Measurements from ENCODE around the gene CFAP68.

CFAP68 gene

DNA sequence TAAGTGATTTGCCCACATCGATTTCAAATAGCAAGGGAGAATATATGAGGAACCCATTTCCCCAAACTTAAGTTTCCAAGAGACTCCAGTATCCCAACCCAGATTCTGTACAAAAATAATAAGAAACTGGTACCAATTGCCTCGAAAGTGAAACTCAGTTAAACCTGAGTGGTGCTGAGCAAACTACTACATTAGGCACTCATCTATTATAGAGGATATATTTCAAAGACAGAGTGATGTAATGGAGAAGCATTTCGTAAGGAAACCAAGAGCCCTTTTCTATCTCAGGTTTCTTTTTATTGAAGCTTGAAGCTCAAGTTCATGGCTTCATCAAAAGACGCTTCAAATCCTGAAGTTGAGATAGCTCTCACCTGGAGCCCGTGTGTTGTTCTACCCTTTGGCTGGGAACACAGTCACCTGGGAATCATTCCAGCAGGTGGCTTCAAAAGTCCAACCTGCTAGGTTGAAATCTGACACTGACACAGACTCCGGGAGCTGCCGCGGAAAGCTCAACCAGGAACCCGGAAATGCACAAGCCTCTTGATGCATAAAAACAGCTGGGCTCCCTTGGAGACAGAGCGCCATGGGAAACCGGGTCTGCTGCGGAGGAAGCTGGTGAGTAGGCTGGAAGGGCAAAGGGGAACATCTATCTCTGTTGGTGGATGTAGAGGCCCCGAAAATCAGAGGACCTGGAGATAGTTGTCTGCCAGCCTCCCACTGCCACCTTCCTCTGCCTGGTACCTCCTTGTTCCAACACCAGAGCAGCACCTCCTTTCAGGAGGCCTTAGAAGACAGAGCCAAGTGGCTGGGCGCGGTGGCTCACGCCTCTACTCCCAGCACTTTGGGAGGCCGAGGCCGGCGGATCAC lies 39.3 kb downstream of the CFAP68 start, which contains the start of gene C11orf52:
TSS of gene C11orf52 (plus strand) at position 524 of the 867 bp plus-strand sequence. CDS start at position 584, 60 bp downstream.
- H2BK15ac ChIP-seq (ENCODE audit: low read depth, poor library complexity, severe bottlenecking), result no peak within 1 kb of the TSS
- peaks cover 4% of the 10 kb centered on the region for H3K4me1 ChIP-seq (ENCODE audit: control insufficient read depth, insufficient read depth, low read depth, low read length)
- peak within 1 kb of the TSS in 1 of 2 experiments; percentile 20 for H3K4me3 ChIP-seq (ENCODE audit: insufficient read depth in 1 of 2, low read depth in 1 of 2, low read length in 2 of 2)
- no peak within 1 kb of the TSS for H2BK5ac ChIP-seq (ENCODE audit: low read depth, low read length, poor library complexity, severe bottlenecking)
- H4K91ac ChIP-seq (ENCODE audit: low read length), result no peak within 1 kb of the TSS
- no peak within 1 kb of the TSS for H3K23ac ChIP-seq (ENCODE audit: low read length in 2 of 2)
- no peak within 1 kb of the TSS for H2BK12ac ChIP-seq (ENCODE audit: low read length in 2 of 2)
- 65% methylated on average over 18 of the region's 19 CpGs for WGBS
- H4K8ac ChIP-seq (ENCODE audit: low read length), result peak within 1 kb of the TSS; percentile 27
- peak; percentile 31 for DNase-seq
- no peak within 1 kb of the TSS for H3K18ac ChIP-seq (ENCODE audit: low read depth in 1 of 2, low read length in 2 of 2)
- H3K36me3 ChIP-seq (ENCODE audit: control insufficient read depth in 1 of 2, insufficient read depth in 2 of 2, low read depth in 1 of 2, low read length in 2 of 2), result peaks cover 0 to 11% of the 10 kb centered on the region in 2 experiments
- H2BK120ac ChIP-seq (ENCODE audit: low read depth, low read length), result no peak within 1 kb of the TSS
- H3K27ac ChIP-seq (ENCODE audit: low read length, poor library complexity, severe bottlenecking), result no peak within 1 kb of the TSS
- H3K9ac ChIP-seq (ENCODE audit: low read length), result peak within 1 kb of the TSS; percentile 8
- H3K9me3 ChIP-seq (ENCODE audit: control insufficient read depth, low read length), result no peaks in the 10 kb centered on the region
- H3K4ac ChIP-seq (ENCODE audit: low read depth in 1 of 2, low read length in 2 of 2), result no peak within 1 kb of the TSS
- H3K27me3 ChIP-seq (ENCODE audit: control insufficient read depth in 1 of 2, insufficient read depth in 1 of 2, low read length in 2 of 2), result no peaks in the 10 kb centered on the region
- no peak within 1 kb of the TSS for H3K14ac ChIP-seq (ENCODE audit: low read length in 2 of 2)
- no peak within 1 kb of the TSS for H2AK5ac ChIP-seq (ENCODE audit: low read length, severe bottlenecking)
- peak within 1 kb of the TSS; percentile 46 for H3K4me2 ChIP-seq (ENCODE audit: low read length, poor library complexity, severe bottlenecking)
- no peak within 1 kb of the TSS for H2AFZ ChIP-seq (ENCODE audit: low read depth, low read length)
- H3K79me1 ChIP-seq (replicated peaks; ENCODE audit: low read length, poor library complexity, severe bottlenecking), result no peaks in the 10 kb centered on the region

DNA sequence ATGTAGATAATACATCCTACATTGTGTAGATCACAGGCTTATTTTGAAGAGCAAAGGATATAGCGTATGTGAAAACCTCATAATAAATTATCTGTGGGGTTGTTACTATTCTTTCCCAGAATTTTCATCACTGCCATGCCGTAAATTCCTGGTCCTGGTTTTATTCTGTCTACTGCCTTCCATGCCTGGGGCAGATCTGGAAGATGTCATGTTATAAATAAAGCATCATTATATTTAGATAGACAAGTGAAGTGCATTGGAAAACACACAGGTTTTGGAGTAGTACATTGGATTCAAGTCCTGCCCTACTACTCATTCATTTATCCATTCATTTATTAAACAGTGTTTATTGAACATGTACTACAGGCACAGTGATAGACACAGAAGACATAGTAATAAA lies 41.6 kb downstream of the CFAP68 start:
- H3K79me1 ChIP-seq (replicated peaks; ENCODE audit: low read length, poor library complexity, severe bottlenecking), result no peaks in the 10 kb centered on the region
- no peak overlapping the region for H3K9ac ChIP-seq (ENCODE audit: low read length)
- H2AK5ac ChIP-seq (ENCODE audit: low read length, severe bottlenecking), result no peak overlapping the region
- H2AFZ ChIP-seq (ENCODE audit: low read depth, low read length), result no peak overlapping the region
- H3K4ac ChIP-seq (ENCODE audit: low read depth in 1 of 2, low read length in 2 of 2), result no peak overlapping the region
- H2BK12ac ChIP-seq (ENCODE audit: low read length in 2 of 2), result no peak overlapping the region
- no peak overlapping the region for H4K8ac ChIP-seq (ENCODE audit: low read length)
- H3K27ac ChIP-seq (ENCODE audit: low read length, poor library complexity, severe bottlenecking), result no peak overlapping the region
- H4K91ac ChIP-seq (ENCODE audit: low read length), result no peak overlapping the region
- H2BK120ac ChIP-seq (ENCODE audit: low read depth, low read length), result no peak overlapping the region
- H3K36me3 ChIP-seq (ENCODE audit: control insufficient read depth in 1 of 2, insufficient read depth in 2 of 2, low read depth in 1 of 2, low read length in 2 of 2), result peaks cover 0 to 5% of the 10 kb centered on the region in 2 experiments
- no peaks in the 10 kb centered on the region for H3K27me3 ChIP-seq (ENCODE audit: control insufficient read depth in 1 of 2, insufficient read depth in 1 of 2, low read length in 2 of 2)
- no peak overlapping the region for H3K4me2 ChIP-seq (ENCODE audit: low read length, poor library complexity, severe bottlenecking)
- H3K9me3 ChIP-seq (ENCODE audit: control insufficient read depth, low read length), result no peaks in the 10 kb centered on the region
- DNase-seq, result no peak
- no peak overlapping the region for H2BK15ac ChIP-seq (ENCODE audit: low read depth, poor library complexity, severe bottlenecking)
- no CpG with 5 or more reads among the region's 2 CpGs for WGBS
- no peak overlapping the region for H2BK5ac ChIP-seq (ENCODE audit: low read depth, low read length, poor library complexity, severe bottlenecking)
- H3K4me3 ChIP-seq (ENCODE audit: insufficient read depth in 1 of 2, low read depth in 1 of 2, low read length in 2 of 2), result no peak overlapping the region
- peaks cover 6% of the 10 kb centered on the region for H3K4me1 ChIP-seq (ENCODE audit: control insufficient read depth, insufficient read depth, low read depth, low read length)
- H3K14ac ChIP-seq (ENCODE audit: low read length in 2 of 2), result no peak overlapping the region
- no peak overlapping the region for H3K18ac ChIP-seq (ENCODE audit: low read depth in 1 of 2, low read length in 2 of 2)
- H3K23ac ChIP-seq (ENCODE audit: low read length in 2 of 2), result no peak overlapping the region

DNA sequence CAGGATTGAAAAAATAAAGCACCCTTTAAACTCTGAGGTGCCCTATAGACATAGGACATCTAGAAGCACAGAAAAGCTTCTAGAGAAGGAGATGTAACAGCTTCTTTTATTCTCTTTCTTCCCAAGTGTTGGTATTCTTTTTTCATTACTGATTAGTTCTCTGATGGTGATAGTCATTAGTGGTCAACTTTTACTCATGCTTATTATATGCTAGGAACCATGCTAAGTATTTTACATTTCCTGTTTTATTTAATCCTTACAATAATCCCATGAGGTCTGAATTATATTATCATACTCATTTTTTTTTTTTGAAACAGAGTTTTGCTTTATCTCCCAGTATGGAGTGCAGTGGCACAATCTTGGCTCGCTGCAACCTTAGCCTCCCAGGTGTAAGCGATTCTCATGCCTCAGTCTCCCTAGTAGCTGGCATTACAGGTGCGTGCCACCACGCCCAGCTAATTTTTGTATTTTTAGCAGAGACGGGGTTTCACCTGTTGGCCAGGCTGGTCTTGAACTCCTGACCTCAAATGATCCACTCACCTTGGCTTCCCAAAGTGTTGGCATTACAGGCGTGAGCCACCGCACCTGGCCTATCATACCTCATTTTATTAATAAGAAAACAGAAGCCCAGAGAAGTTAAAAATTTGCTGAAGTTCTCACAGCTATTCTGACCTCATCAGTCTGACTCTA lies 42.3 kb downstream of the CFAP68 start:
- H3K36me3 ChIP-seq (ENCODE audit: control insufficient read depth in 1 of 2, insufficient read depth in 2 of 2, low read depth in 1 of 2, low read length in 2 of 2), result no peaks in the 10 kb centered on the region
- peak overlapping the region; percentile 93 for H3K9ac ChIP-seq (ENCODE audit: low read length)
- no peak overlapping the region for H3K18ac ChIP-seq (ENCODE audit: low read depth in 1 of 2, low read length in 2 of 2)
- WGBS, result 96% methylated on average over 7 of the region's 7 CpGs
- no peak for DNase-seq
- H4K8ac ChIP-seq (ENCODE audit: low read length), result no peak overlapping the region
- H2BK15ac ChIP-seq (ENCODE audit: low read depth, poor library complexity, severe bottlenecking), result no peak overlapping the region
- no peaks in the 10 kb centered on the region for H3K79me1 ChIP-seq (replicated peaks; ENCODE audit: low read length, poor library complexity, severe bottlenecking)
- peak overlapping the region in 1 of 2 experiments; percentile 33 for H3K4ac ChIP-seq (ENCODE audit: low read depth in 1 of 2, low read length in 2 of 2)
- H2AFZ ChIP-seq (ENCODE audit: low read depth, low read length), result no peak overlapping the region
- no peak overlapping the region for H3K14ac ChIP-seq (ENCODE audit: low read length in 2 of 2)
- no peaks in the 10 kb centered on the region for H3K9me3 ChIP-seq (ENCODE audit: control insufficient read depth, low read length)
- no peak overlapping the region for H3K23ac ChIP-seq (ENCODE audit: low read length in 2 of 2)
- H3K27ac ChIP-seq (ENCODE audit: low read length, poor library complexity, severe bottlenecking), result no peak overlapping the region
- H3K4me3 ChIP-seq (ENCODE audit: insufficient read depth in 1 of 2, low read depth in 1 of 2, low read length in 2 of 2), result no peak overlapping the region
- H2BK120ac ChIP-seq (ENCODE audit: low read depth, low read length), result no peak overlapping the region
- H4K91ac ChIP-seq (ENCODE audit: low read length), result no peak overlapping the region
- H2BK5ac ChIP-seq (ENCODE audit: low read depth, low read length, poor library complexity, severe bottlenecking), result no peak overlapping the region
- no peaks in the 10 kb centered on the region for H3K27me3 ChIP-seq (ENCODE audit: control insufficient read depth in 1 of 2, insufficient read depth in 1 of 2, low read length in 2 of 2)
- no peak overlapping the region for H2AK5ac ChIP-seq (ENCODE audit: low read length, severe bottlenecking)
- peaks cover 13% of the 10 kb centered on the region for H3K4me1 ChIP-seq (ENCODE audit: control insufficient read depth, insufficient read depth, low read depth, low read length)
- H3K4me2 ChIP-seq (ENCODE audit: low read length, poor library complexity, severe bottlenecking), result no peak overlapping the region
- H2BK12ac ChIP-seq (ENCODE audit: low read length in 2 of 2), result no peak overlapping the region

DNA sequence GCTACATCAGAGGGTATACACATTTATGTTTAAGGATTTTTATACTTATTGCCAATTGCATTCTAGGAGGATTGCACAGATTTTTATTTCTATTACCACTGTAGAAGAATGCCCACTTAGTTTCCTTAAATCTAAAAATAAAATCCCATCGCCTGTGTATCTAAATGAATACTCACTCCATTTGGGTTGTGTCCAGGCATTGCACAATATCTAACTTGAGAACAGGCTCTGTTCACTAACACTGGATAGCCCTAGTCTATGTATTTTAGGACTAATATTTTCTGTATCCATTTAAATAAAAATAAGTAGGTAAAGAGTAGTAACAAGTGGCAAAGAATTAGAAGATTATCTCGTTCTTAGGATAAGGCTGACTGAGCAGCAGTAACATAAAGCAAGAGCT lies 43.5 kb downstream of the CFAP68 start:
- Histone ChIP-seq H3K27ac (ENCODE audit: low read length, poor library complexity, severe bottlenecking) (no peak overlapping the region), H3K4me1 (ENCODE audit: control insufficient read depth, insufficient read depth, low read depth, low read length) (peaks cover 16% of the 10 kb centered on the region), H3K4ac (ENCODE audit: low read depth in 1 of 2, low read length in 2 of 2) (no peak overlapping the region), H2BK5ac (ENCODE audit: low read depth, low read length, poor library complexity, severe bottlenecking) (no peak overlapping the region), H3K9me3 (ENCODE audit: control insufficient read depth, low read length) (no peaks in the 10 kb centered on the region), H2BK15ac (ENCODE audit: low read depth, poor library complexity, severe bottlenecking) (no peak overlapping the region), H2BK12ac (ENCODE audit: low read length in 2 of 2) (no peak overlapping the region), H2BK120ac (ENCODE audit: low read depth, low read length) (no peak overlapping the region), H3K14ac (ENCODE audit: low read length in 2 of 2) (no peak overlapping the region), H3K18ac (ENCODE audit: low read depth in 1 of 2, low read length in 2 of 2) (no peak overlapping the region), H3K36me3 (ENCODE audit: control insufficient read depth in 1 of 2, insufficient read depth in 2 of 2, low read depth in 1 of 2, low read length in 2 of 2) (no peaks in the 10 kb centered on the region), H2AK5ac (ENCODE audit: low read length, severe bottlenecking) (no peak overlapping the region), H3K9ac (ENCODE audit: low read length) (peak overlapping the region; percentile 93), H3K79me1 (replicated peaks; ENCODE audit: low read length, poor library complexity, severe bottlenecking) (no peaks in the 10 kb centered on the region), H3K4me3 (ENCODE audit: insufficient read depth in 1 of 2, low read depth in 1 of 2, low read length in 2 of 2) (peak overlapping the region in 1 of 2 experiments; percentile 64), H3K4me2 (ENCODE audit: low read length, poor library complexity, severe bottlenecking) (no peak overlapping the region), H3K23ac (ENCODE audit: low read length in 2 of 2) (no peak overlapping the region), H2AFZ (ENCODE audit: low read depth, low read length) (no peak overlapping the region), H4K8ac (ENCODE audit: low read length) (no peak overlapping the region), H3K27me3 (ENCODE audit: control insufficient read depth in 1 of 2, insufficient read depth in 1 of 2, low read length in 2 of 2) (no peaks in the 10 kb centered on the region), H4K91ac (ENCODE audit: low read length) (no peak overlapping the region)
- DNase-seq, result peak; percentile 81
- WGBS, result 35% methylated on average over 2 of the region's 2 CpGs

Measured in mesenchymal stem cell (in vitro differentiated cells and primary cell).